GM21526 (cell line): ENCODE measurements around the gene TUBG2.
"Not testable (repeated sequence)": the region's sequence is repeated elsewhere in the genome, so short reads cannot be mapped to it uniquely, and the experiment has no call there.

ENCODE experiments used
- ATAC-seq: cut with Tn5 transposase; IDR thresholded peaks from one replicate; pipeline ENCODE4 v1.9.1; 2021; ENCODE audit warnings: moderate library complexity; ENCODE audit not compliant: unreplicated experiment, low FRiP score

Gene TUBG2

GRCh38 chr17:42659079-42659931 is at the start of gene TUBG2:
TSS of gene TUBG2 (plus strand) at chr17:42659284. CDS start at chr17:42659504, 220 bp downstream.
- no peak for ATAC-seq

GRCh38 chr17:42609814-42610801 is 49.0 kb upstream of the TUBG2 start:
- peak; percentile 8 for ATAC-seq

- ATAC-seq: no peak
These were observed 47.1 kb upstream of the TUBG2 start for GRCh38 chr17:42612013-42612412.

DNA sequence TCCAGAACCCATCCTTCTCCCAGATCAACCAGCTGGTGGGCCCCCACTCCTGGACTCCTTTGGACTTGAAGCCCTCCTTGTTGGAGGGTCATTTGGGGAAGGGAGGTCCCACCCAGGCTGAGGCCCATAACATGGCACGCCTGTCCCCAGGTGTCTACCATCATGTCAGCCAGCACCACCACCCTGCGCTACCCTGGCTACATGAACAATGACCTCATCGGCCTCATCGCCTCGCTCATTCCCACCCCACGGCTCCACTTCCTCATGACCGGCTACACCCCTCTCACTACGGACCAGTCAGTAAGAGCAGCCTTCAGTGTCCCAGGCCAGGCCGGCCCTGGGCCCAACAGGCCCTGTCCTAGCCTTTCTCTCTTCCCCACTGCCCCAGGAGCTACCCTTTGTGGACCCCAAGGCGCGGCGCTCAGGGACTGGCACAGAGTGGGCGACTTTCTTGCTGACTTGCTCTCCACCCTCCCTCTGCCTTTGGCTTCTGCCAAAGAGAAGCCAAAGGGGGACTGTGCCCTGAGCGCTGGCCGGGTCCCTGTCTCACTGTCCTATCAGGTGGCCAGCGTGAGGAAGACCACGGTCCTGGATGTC is 45.3 kb upstream of the TUBG2 start:
- no peak for ATAC-seq

- ATAC-seq: peak; percentile 12
These were observed 41.1 kb upstream of the TUBG2 start for GRCh38 chr17:42617956-42618431.

- peak; percentile 55 for ATAC-seq
These were observed 40.5 kb upstream of the TUBG2 start for GRCh38 chr17:42618442-42619150.

GRCh38 chr17:42621987-42622386 is 37.1 kb upstream of the TUBG2 start:
- not testable (repeated sequence) for ATAC-seq

DNA sequence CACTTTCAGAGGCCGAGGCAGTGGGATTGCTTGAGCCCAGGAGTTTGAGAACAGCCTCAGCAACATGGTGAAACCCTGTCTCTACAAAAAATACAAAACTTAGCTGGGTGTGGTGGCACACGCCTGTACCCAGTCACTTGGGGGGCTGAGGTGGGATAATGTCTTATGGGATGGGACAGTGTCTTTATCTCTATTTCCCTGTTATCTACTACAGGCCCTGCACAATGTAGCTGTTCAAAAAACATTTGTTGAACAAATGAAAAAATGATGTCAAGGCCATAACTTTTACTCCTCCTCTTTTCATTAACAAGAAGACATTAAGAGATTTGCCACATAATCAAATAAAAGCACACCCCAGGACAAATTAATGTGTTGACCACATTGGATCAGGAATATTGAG is 35.8 kb upstream of the TUBG2 start:
- no peak for ATAC-seq

DNA sequence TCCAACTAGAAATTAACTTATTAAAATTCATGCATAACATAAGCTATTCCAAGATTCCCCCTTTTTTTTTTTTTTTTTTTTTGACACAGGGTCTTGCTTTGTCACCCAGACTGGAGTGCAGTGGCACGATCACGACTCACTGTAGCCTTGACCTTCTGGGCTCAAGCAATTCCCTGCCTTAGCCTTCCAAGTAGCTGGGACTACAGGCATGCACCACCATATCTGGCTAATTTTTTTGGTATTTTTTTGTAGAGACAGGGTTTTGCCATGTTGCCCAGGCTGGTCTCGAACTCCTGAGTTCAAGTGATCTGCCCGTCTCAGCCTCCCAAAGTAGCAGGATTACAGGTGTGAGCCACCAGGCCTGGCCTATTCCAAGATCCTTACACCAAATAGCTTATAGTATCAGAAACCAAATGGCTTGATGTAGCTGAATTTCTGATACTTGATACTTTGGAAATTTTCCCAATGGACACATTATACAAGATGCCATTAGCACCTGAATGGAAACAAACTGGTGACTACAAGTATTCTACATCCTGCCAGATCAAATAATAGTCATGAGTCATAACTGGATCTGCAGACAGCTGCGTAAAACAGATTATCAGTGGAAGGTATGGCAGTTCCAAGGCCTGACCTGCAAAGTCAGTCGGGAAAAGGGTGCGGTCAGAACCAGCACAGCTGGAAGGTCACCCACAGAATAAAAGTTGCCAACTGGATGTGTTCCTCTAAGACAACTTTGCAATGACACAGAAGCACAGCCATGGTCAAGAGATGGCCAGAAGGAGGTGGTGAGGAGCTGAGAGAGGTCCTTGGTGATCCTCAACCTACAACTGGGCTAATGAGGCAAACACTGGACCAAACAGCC is 35.1 kb upstream of the TUBG2 start:
- ATAC-seq: no peak

GRCh38 chr17:42627032-42627764 is 31.9 kb upstream of the TUBG2 start:
- not testable (repeated sequence) for ATAC-seq

DNA sequence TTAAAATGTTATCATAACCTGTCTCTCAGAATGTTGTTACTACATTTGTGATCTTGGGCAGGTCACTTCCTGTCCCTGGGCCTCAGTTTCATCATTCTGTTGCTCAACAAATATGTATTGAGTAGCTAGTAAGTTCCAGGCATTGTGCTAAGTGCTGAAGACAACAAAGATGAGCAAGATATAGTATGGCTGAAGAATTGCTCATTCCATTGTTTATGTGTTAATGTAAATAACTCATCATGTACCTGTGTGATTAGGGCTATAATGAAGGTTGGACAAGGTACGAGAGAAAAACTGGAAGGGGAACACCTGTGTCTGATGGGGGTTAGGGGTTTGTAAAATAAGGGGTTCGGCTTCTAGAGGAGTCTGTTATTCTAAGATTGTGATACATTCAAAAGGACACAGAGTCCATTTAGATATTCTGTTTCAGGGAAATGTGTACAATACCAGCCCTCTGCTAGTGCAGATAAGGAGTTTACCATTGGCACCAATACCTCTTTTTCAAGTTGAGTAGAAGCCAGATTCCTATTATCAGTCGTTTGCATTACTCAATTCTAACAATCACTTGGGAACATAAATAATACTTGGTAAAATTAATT is 29.6 kb upstream of the TUBG2 start:
- no peak for ATAC-seq

- ATAC-seq: no peak
These were observed 26.1 kb upstream of the TUBG2 start for GRCh38 chr17:42632949-42633444.

GRCh38 chr17:42639525-42640113 is 19.5 kb upstream of the TUBG2 start:
- ATAC-seq: no peak

DNA sequence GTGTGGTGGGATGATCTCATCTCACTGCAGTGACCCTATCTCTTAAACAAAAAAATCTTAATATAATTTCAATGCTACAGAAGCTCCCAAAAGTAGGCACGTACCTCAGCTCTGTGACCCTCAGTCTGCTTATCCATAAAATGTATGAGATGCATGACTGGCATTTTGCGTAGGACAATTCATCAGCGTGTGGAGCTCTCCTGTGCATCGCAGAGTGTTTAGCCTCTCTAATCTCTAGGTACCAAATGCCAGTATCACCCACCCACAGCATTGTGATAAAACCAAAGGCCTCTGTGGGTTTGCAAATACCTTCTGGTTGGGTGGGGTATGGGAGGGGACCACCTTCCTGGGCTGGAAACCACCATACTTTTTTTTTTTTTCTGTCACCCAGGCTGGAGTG is 19.0 kb upstream of the TUBG2 start:
- ATAC-seq: no peak

GRCh38 chr17:42642336-42642735 is 16.7 kb upstream of the TUBG2 start:
- no peak for ATAC-seq

DNA sequence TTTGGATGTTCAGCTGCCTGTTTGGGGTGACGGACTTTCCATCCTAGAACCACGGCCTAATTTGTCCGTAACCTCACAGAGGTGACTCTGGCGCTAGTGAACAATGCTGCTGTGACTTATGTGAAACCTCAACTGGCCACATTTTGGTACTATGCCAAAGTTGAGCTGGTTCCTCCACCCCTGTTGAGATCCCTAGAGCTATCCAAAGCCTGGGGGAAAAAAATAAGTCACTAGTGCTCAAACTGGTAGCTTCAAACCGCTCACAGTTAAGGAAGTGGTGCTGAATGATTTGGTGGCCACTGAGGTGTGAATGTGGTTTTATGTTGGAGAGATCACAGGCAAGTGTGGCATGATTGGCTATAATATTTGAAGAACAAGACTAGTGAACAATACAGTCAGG is 11.3 kb upstream of the TUBG2 start:
- ATAC-seq: no peak

GRCh38 chr17:42651392-42651791 is 7.7 kb upstream of the TUBG2 start:
- no peak for ATAC-seq
